ENCODE results near the gene DPF1. TPM values are rescaled to one million over a fixed set of nuclear protein-coding genes. Genes with fewer than 3 reads are reported as not detected.
"Not testable (repeated sequence)": the region's sequence is repeated elsewhere in the genome, so short reads cannot be mapped to it uniquely, and the experiment has no call there.

Gene DPF1
- total RNA-seq, 2 donors from 2014 or later: 0.65 to 0.99 TPM

DNA sequence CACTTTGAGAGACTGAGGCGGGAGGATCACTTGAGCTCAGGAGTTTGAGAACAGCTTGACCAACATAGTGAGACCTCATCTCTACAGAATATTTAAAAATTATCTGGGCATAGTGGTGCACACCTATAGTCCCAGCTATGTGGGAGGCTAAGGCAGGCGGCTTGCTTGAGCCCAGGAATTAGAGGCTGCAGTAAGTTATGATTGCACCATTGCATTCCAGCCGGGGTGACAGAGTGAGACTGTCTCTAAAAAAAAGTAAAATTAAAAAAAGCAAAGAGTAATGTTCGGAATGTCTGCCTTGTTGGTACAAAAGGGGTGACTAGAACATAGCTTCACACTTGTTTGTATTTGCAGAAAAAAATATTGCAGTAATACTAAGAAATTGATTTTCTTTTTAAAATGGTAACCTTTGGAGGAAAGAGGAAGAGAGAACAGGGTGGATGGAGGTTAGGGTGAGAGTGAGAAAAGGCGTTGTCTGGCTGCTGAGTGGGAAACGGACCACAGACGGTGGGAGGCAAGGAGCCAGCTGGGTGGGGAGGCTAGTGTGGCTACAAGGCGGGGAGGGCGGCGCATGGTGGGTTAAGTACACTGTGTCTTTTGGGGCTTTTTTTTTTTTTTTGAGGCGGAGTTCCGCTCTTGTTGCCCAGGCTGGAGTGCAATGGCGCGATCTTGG is 21.9 kb upstream of the DPF1 start:
- H3K4me1 Mint-ChIP-seq (ENCODE audit: low read depth): peaks cover 16% of the 10 kb centered on the region
- no peaks in the 10 kb centered on the region for H3K9me3 Mint-ChIP-seq
- DNase-seq (no peak), ATAC-seq (replicated peaks in 1 of 2) (no peak)
- no peak overlapping the region for H3K27ac Mint-ChIP-seq
- H3K4me3 Mint-ChIP-seq: no peak overlapping the region
- no peaks in the 10 kb centered on the region for H3K27me3 Mint-ChIP-seq (ENCODE audit: low read depth)
- H3K36me3 Mint-ChIP-seq (ENCODE audit: insufficient read depth in 2 of 2): no peaks in the 10 kb centered on the region

DNA sequence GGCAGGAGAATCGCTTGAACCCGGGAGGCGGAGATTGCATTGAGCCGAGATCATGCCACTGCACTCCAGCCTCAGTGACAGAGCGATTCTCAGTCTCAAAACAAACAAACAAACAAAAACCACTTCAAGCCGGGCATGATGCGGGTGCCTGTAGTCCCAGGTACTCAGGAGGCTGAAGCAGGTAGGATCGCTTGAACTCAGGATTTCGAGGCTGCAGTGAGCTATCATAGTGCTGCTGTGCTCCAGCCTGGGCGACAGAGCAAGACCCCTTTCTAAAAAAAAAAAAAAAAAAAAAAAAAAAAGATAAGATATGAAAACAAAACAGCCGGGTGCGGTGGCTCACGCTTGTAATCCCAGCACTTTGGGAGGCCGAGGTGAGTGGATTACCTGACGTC is 19.3 kb upstream of the DPF1 start:
- Mint-ChIP-seq H3K4me3 (peak overlapping the region; percentile 80 to 91), H3K36me3 (ENCODE audit: insufficient read depth in 2 of 2) (no peaks in the 10 kb centered on the region), H3K4me1 (ENCODE audit: low read depth) (peaks cover 16% of the 10 kb centered on the region), H3K9me3 (no peaks in the 10 kb centered on the region), H3K27me3 (ENCODE audit: low read depth) (no peaks in the 10 kb centered on the region), H3K27ac (no peak overlapping the region)
- DNase-seq (no peak), ATAC-seq (replicated peaks in 1 of 2) (no peak)

DNA sequence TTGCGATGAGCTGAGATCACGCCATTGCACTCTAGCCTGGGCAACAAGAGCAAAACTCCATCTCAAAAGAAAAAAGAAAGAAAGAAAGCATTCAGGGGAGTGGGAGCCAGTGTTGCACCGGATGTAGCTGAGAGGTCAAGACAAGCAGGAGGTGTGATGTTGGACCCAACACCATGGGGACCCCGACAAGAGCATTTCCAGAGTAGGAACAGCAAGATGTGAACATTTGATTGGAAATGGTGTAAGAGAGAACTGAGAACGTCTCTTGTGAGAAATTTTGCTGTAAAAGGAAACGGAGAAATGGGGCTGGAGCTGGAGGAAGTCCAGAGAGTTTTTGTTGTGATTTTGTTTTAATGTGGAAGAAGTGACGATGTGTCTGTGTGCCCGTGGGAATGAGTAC is 15.8 kb upstream of the DPF1 start:
- Mint-ChIP-seq H3K27me3 (ENCODE audit: low read depth) (no peaks in the 10 kb centered on the region), H3K4me1 (ENCODE audit: low read depth) (peaks cover 8% of the 10 kb centered on the region), H3K9me3 (no peaks in the 10 kb centered on the region), H3K4me3 (no peak overlapping the region), H3K27ac (no peak overlapping the region), H3K36me3 (ENCODE audit: insufficient read depth in 2 of 2) (no peaks in the 10 kb centered on the region)
- ATAC-seq (replicated peaks in 1 of 2) (no peak), DNase-seq (no peak)

DNA sequence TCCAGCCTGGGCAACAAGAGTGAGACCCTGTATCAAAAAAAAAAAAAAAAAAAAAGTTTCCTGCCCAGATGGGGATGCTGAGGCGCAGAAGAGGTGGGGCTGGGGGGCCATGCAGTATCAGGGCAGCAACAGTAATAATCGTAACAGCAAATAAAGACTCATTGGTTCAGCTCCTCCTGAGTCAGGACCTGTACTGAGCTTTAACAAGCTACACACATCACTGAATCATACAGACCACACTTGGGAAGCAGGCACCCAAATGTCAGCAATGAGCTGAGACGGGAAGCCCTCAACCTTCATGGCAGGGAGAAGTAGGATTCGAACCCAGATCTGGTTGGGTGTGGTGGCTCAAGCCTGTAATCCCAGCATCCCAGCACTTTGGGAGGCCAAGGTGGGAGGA is 10.6 kb upstream of the DPF1 start:
- no peaks in the 10 kb centered on the region for H3K9me3 Mint-ChIP-seq
- H3K4me1 Mint-ChIP-seq (ENCODE audit: low read depth): no peaks in the 10 kb centered on the region
- no peaks in the 10 kb centered on the region for H3K36me3 Mint-ChIP-seq (ENCODE audit: insufficient read depth in 2 of 2)
- H3K4me3 Mint-ChIP-seq: no peak overlapping the region
- H3K27me3 Mint-ChIP-seq (ENCODE audit: low read depth): peaks cover 22% of the 10 kb centered on the region
- no peak for DNase-seq
- no peak for ATAC-seq (replicated peaks in 1 of 2)
- H3K27ac Mint-ChIP-seq: no peak overlapping the region

DNA sequence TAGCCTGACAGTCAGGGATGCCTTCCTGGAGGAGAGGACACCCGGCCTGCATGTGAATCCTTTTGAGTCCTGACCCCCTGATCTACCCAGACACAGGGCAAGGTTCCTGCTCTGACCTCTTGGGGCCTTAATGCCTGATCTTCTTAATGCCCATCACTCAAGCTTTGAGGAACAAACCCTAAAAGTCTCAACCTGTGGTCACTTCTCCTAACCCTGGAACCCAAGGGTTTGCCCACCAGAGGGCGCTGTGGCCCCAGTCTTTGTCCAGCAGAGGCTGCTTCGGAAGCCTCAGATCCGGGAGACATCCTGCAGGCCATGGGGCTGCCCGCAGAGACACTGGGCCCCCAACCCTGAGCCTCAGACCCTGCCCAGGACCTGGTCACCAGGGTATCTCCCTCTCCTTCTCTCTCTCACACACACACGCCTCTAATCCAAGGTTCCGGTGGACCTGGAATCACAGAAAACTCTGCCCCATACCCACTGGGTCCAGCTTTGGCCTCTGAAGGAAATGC is 9.8 kb upstream of the DPF1 start:
- H3K4me1 Mint-ChIP-seq (ENCODE audit: low read depth): peaks cover 3% of the 10 kb centered on the region
- H3K27me3 Mint-ChIP-seq (ENCODE audit: low read depth): peaks cover 22% of the 10 kb centered on the region
- H3K27ac Mint-ChIP-seq: no peak overlapping the region
- DNase-seq: peak; percentile 87 to 90
- ATAC-seq (replicated peaks in 1 of 2): peak; percentile 60 to 63
- no peaks in the 10 kb centered on the region for H3K9me3 Mint-ChIP-seq
- no peaks in the 10 kb centered on the region for H3K36me3 Mint-ChIP-seq (ENCODE audit: insufficient read depth in 2 of 2)
- no peak overlapping the region for H3K4me3 Mint-ChIP-seq

- Mint-ChIP-seq H3K9me3 (no peaks in the 10 kb centered on the region), H3K4me3 (no peak overlapping the region), H3K27ac (no peak overlapping the region), H3K27me3 (ENCODE audit: low read depth) (peaks cover 33% of the 10 kb centered on the region), H3K36me3 (ENCODE audit: insufficient read depth in 2 of 2) (no peaks in the 10 kb centered on the region), H3K4me1 (ENCODE audit: low read depth) (peaks cover 6% of the 10 kb centered on the region)
- ATAC-seq (replicated peaks in 1 of 2): no peak
- no peak for DNase-seq
Measured at GRCh38 chr19:38231918-38232317, 7.9 kb upstream of the DPF1 start.

DNA sequence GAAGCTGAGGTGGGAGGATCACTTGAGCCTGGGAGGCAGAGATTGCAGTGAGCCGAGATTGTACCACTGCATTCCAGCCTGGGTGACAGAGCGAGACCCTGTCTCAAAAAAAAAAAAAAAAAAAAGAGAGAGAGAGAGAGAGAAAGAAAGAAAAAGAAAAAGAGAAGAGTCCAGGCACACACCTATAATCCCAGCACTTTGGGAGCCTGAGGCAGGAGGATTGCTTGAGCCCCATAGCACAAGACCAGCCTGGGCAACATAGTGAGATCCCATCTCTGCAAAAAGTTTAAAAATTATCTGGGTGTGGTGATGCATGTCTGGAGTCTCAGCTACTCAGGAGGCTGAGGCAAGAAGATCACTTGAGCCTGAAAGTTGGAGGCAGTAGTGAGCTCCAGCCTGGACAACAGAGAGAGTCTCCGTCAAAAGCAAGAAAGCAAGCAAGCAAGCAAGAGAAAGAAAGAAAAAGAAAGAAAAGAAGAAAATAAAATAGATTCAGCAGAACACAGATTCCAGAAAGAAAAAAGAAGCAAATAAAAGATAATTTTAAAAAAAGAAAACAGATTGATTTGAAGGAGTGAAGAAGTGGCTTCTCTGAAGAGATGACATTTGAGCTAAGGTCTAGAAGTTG is 6.6 kb upstream of the DPF1 start:
- H3K27ac Mint-ChIP-seq; DNase-seq; ATAC-seq (replicated peaks in 1 of 2); H3K9me3 Mint-ChIP-seq; H3K4me1 Mint-ChIP-seq (ENCODE audit: low read depth); H3K36me3 Mint-ChIP-seq (ENCODE audit: insufficient read depth in 2 of 2); H3K4me3 Mint-ChIP-seq: not testable (repeated sequence)
- peaks cover 45% of the 10 kb centered on the region for H3K27me3 Mint-ChIP-seq (ENCODE audit: low read depth)

DNA sequence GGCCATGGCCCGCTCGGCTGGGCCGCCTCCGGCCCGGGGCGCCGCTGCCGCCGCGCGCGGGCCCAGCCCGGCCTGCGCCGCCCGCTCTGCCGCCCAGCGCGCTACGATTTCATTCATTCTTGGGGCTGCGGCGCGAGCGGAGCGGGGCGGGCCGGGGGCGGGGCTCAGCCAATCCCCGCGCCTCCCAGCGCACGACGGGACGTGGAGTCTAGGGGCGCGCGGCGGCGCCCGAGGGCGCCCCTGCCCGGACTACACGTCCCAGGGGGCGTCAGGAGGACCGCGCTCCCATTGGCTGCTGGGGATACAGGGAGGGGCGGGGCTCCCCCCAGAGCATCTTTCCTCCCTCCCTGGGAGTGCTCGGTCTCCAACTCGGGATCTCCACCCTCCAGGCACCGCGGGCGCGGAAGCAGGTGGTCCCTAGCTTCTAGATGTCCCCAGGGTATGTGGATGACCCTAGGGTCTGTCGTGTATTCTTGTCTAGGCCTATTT is 5.6 kb upstream of the DPF1 start:
- H3K27ac Mint-ChIP-seq: no peak overlapping the region
- H3K9me3 Mint-ChIP-seq: no peaks in the 10 kb centered on the region
- peak overlapping the region; percentile 42 to 66 for H3K4me3 Mint-ChIP-seq
- no peaks in the 10 kb centered on the region for H3K36me3 Mint-ChIP-seq (ENCODE audit: insufficient read depth in 2 of 2)
- peak; percentile 93 to 94 for ATAC-seq (replicated peaks in 1 of 2)
- peaks cover 46% of the 10 kb centered on the region for H3K27me3 Mint-ChIP-seq (ENCODE audit: low read depth)
- DNase-seq: peak; percentile 76 to 80
- peaks cover 7% of the 10 kb centered on the region for H3K4me1 Mint-ChIP-seq (ENCODE audit: low read depth)

GRCh38 chr19:38228491-38229439 is 4.7 kb upstream of the DPF1 start:
- H3K27me3 Mint-ChIP-seq (ENCODE audit: low read depth): peaks cover 53% of the 10 kb centered on the region

GRCh38 chr19:38228005-38228377 is 4.0 kb upstream of the DPF1 start:
- no peak for ATAC-seq (replicated peaks in 1 of 2)
- H3K4me3 Mint-ChIP-seq: peak overlapping the region in 1 of 2 donors; percentile 44
- peaks cover 0 to 3% of the 10 kb centered on the region in 2 donors for H3K36me3 Mint-ChIP-seq (ENCODE audit: insufficient read depth in 2 of 2)
- peaks cover 60% of the 10 kb centered on the region for H3K27me3 Mint-ChIP-seq (ENCODE audit: low read depth)
- no peak for DNase-seq
- no peak overlapping the region for H3K27ac Mint-ChIP-seq
- H3K4me1 Mint-ChIP-seq (ENCODE audit: low read depth): peaks cover 20% of the 10 kb centered on the region
- no peaks in the 10 kb centered on the region for H3K9me3 Mint-ChIP-seq

More at GRCh38 chr19:38228491-38229439, 4.7 kb upstream of the DPF1 start:
- DNase-seq (no peak), ATAC-seq (replicated peaks in 1 of 2) (no peak)
- peaks cover 0 to 1% of the 10 kb centered on the region in 2 donors for H3K36me3 Mint-ChIP-seq (ENCODE audit: insufficient read depth in 2 of 2)
- H3K27ac Mint-ChIP-seq: no peak overlapping the region
- H3K4me1 Mint-ChIP-seq (ENCODE audit: low read depth): peaks cover 13% of the 10 kb centered on the region
- H3K4me3 Mint-ChIP-seq: peak overlapping the region; percentile 79 to 82
- no peaks in the 10 kb centered on the region for H3K9me3 Mint-ChIP-seq

DNA sequence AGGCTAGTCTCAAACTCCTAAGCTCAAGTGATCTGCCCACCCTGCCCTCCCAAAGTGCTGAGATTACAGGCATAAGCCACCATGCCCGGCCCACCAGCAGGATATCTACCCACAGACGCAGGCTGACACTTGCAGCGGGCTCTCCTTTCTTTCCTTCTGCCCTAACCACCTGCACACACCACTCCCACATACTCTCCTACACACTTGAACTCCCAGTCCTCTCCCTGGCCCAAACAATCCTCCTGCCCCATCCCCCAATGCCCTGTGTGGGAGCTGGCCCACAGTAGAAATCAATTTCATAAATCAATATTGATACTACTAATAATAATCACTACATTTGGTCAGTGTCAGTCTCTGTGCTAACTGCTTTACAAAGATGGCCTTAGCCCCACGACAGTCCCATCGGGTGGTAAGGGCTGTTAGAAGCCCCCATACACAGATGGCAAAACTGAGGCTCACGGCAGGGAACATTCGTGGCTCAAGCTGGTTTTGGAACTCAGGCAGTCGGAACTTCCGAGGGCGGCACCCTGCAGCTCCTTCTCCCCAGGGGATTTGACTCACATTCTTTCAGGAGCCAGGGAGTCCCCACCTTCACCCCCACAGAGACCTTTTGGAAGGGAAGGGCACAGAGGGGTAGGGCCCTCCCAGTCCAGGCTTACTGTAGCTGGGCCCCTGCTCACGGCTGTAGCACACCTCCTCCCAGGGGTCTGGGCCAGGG is 3.4 kb upstream of the DPF1 start:
- no peaks in the 10 kb centered on the region for H3K9me3 Mint-ChIP-seq
- H3K4me3 Mint-ChIP-seq: peak overlapping the region in 1 of 2 donors; percentile 44
- ATAC-seq (replicated peaks in 1 of 2) (no peak), DNase-seq (no peak)
- H3K4me1 Mint-ChIP-seq (ENCODE audit: low read depth): peaks cover 24% of the 10 kb centered on the region
- peaks cover 65% of the 10 kb centered on the region for H3K27me3 Mint-ChIP-seq (ENCODE audit: low read depth)
- peaks cover 0 to 3% of the 10 kb centered on the region in 2 donors for H3K36me3 Mint-ChIP-seq (ENCODE audit: insufficient read depth in 2 of 2)
- no peak overlapping the region for H3K27ac Mint-ChIP-seq

- not testable (repeated sequence) for H3K9me3 Mint-ChIP-seq; DNase-seq; H3K36me3 Mint-ChIP-seq (ENCODE audit: insufficient read depth in 2 of 2); ATAC-seq (replicated peaks in 1 of 2); H3K27ac Mint-ChIP-seq
- peaks cover 64% of the 10 kb centered on the region for H3K27me3 Mint-ChIP-seq (ENCODE audit: low read depth)
- peaks cover 24% of the 10 kb centered on the region for H3K4me1 Mint-ChIP-seq (ENCODE audit: low read depth)
- peak overlapping the region; percentile 60 to 76 for H3K4me3 Mint-ChIP-seq
Measured at GRCh38 chr19:38224863-38225218, 819 bp upstream of the DPF1 start.
